HEK293 (cell line): Measurements from ENCODE around the gene CLDN34.

Source experiments
- CTCF ChIA-PET: fragments of 350-600 bp; formaldehyde crosslinking; extraction: SDS; loops from one replicate; lab custom pipeline; 2021; ENCODE audit warnings: antibody characterized with exemption; lab: Yijun Ruan, JAX
- POLR2A ChIA-PET: fragments of 300-600 bp; formaldehyde crosslinking; extraction: SDS; loops from one replicate; lab custom pipeline; 2020; ENCODE audit warnings: antibody characterized with exemption, inconsistent platforms; lab: Yijun Ruan, JAX
- H3K27ac ChIP-seq: fragments of 200-500 bp; sonication (Bioruptor generic); 2 replicates; pipeline ENCODE4 v1.5.1; 2014; ENCODE audit warnings: low read depth, low read length, control low read depth, inconsistent platforms; ENCODE audit errors: extremely low read depth
- H3K36me3 ChIP-seq, 2 experiments: fragments of 200-500 bp in 1 of 2; sonication (Bioruptor generic) in 1 of 2; 1 replicate in 1 of 2; 2 replicates in 1 of 2; pipeline ENCODE4 v1.5.1; 2014 to 2017; ENCODE audit warnings: inconsistent platforms in 2 of 2, low read length in 2 of 2; ENCODE audit not compliant: control insufficient read depth in 2 of 2, insufficient read depth in 1 of 2
- H3K4me1 ChIP-seq: fragments of 200-500 bp; sonication (Bioruptor generic); 2 replicates; pipeline ENCODE4 v1.5.1; 2014; ENCODE audit warnings: mild to moderate bottlenecking, low read length, inconsistent platforms; ENCODE audit not compliant: control insufficient read depth, insufficient read depth
- H3K4me3 ChIP-seq: 2 replicates; pipeline ENCODE4 v1.5.1; 2011; ENCODE audit warnings: low read depth, mild to moderate bottlenecking, control low read depth, low read length, moderate library complexity
- H3K9me3 ChIP-seq: fragments of 200-500 bp; sonication (Bioruptor generic); 2 replicates; pipeline ENCODE4 v1.5.1; 2014; ENCODE audit warnings: low read depth, low read length, inconsistent platforms; ENCODE audit not compliant: control insufficient read depth, insufficient read depth
- GLIS2 ChIP-seq: fragments of 450-650 bp; formaldehyde crosslinking; IDR thresholded peaks from 2 replicates; pipeline ENCODE4 v1.5.1; 2016; ENCODE audit warnings: missing biosample characterization, missing genetic modification characterization
- MZF1 ChIP-seq: fragments of 450-650 bp; formaldehyde crosslinking; IDR thresholded peaks from 2 replicates; pipeline ENCODE4 v1.5.1; 2017; ENCODE audit warnings: missing biosample characterization, missing genetic modification characterization, borderline replicate concordance
- RBAK ChIP-seq: fragments of 450-650 bp; formaldehyde crosslinking; IDR thresholded peaks from 2 replicates; pipeline ENCODE4 v1.5.1; 2016; ENCODE audit warnings: missing biosample characterization, missing genetic modification characterization
- ZNF133 ChIP-seq: fragments of 450-650 bp; formaldehyde crosslinking; IDR thresholded peaks from 2 replicates; pipeline ENCODE4 v1.5.1; 2016; ENCODE audit warnings: missing biosample characterization, missing genetic modification characterization
- ZNF146 ChIP-seq: fragments of 450-650 bp; formaldehyde crosslinking; IDR thresholded peaks from 2 replicates; pipeline ENCODE4 v1.5.1; 2016; ENCODE audit warnings: missing biosample characterization, missing genetic modification characterization
- ZNF155 ChIP-seq: fragments of 450-650 bp; formaldehyde crosslinking; IDR thresholded peaks from 2 replicates; pipeline ENCODE4 v1.5.1; 2016; ENCODE audit warnings: missing biosample characterization, missing genetic modification characterization
- ZNF19 ChIP-seq: fragments of 450-650 bp; formaldehyde crosslinking; IDR thresholded peaks from 2 replicates; pipeline ENCODE4; 2016; ENCODE audit warnings: missing biosample characterization, missing genetic modification characterization, low read depth
- ZNF2 ChIP-seq: fragments of 450-650 bp; formaldehyde crosslinking; IDR thresholded peaks from 2 replicates; pipeline ENCODE4 v1.5.1; 2016; ENCODE audit warnings: missing biosample characterization, missing genetic modification characterization
- ZNF302 ChIP-seq: fragments of 450-650 bp; formaldehyde crosslinking; IDR thresholded peaks from 2 replicates; pipeline ENCODE4 v1.5.1; 2016; ENCODE audit warnings: missing biosample characterization, missing genetic modification characterization, low read depth
- ZNF311 ChIP-seq: fragments of 450-650 bp; formaldehyde crosslinking; IDR thresholded peaks from 2 replicates; pipeline ENCODE4 v1.5.1; 2017; ENCODE audit warnings: missing biosample characterization, missing genetic modification characterization, borderline replicate concordance
- ZNF324 ChIP-seq: fragments of 450-650 bp; formaldehyde crosslinking; IDR thresholded peaks from 2 replicates; pipeline ENCODE4 v1.5.1; 2016; ENCODE audit warnings: missing biosample characterization, missing genetic modification characterization
- ZNF510 ChIP-seq: fragments of 450-650 bp; formaldehyde crosslinking; IDR thresholded peaks from 2 replicates; pipeline ENCODE4 v1.5.1; 2018; ENCODE audit warnings: mild to moderate bottlenecking, missing genetic modification characterization, missing biosample characterization; ENCODE audit not compliant: insufficient replicate concordance
- ZNF521 ChIP-seq: fragments of 450-650 bp; formaldehyde crosslinking; IDR thresholded peaks from 2 replicates; pipeline ENCODE4 v1.5.1; 2017; ENCODE audit warnings: missing biosample characterization, mild to moderate bottlenecking, missing genetic modification characterization
- ZNF660 ChIP-seq: fragments of 450-650 bp; IDR thresholded peaks from 2 replicates; pipeline ENCODE4 v1.5.1; 2018; ENCODE audit warnings: missing biosample characterization, mild to moderate bottlenecking, missing genetic modification characterization
- ZNF677 ChIP-seq: fragments of 450-650 bp; IDR thresholded peaks from 2 replicates; pipeline ENCODE4 v1.5.0; 2018; ENCODE audit warnings: missing biosample characterization, mild to moderate bottlenecking, missing genetic modification characterization, moderate library complexity
- ZNF707 ChIP-seq: fragments of 450-650 bp; formaldehyde crosslinking; IDR thresholded peaks from 2 replicates; pipeline ENCODE4 v1.5.1; 2016; ENCODE audit warnings: missing biosample characterization, missing genetic modification characterization
- TF ChIP-seq, protein P1 (sequence below): fragments of 450-650 bp; formaldehyde crosslinking; IDR thresholded peaks from 2 replicates; pipeline ENCODE4 v1.5.1; 2016; ENCODE audit warnings: missing biosample characterization, missing genetic modification characterization
- TF ChIP-seq, protein P2 (sequence below): fragments of 450-650 bp; formaldehyde crosslinking; IDR thresholded peaks from 2 replicates; pipeline ENCODE4 v1.5.1; 2017; ENCODE audit warnings: missing biosample characterization, missing genetic modification characterization
- TF ChIP-seq, protein P3 (sequence below): sonication (generic); formaldehyde crosslinking; IDR thresholded peaks from 2 replicates; pipeline ENCODE4 v1.8.1; 2022; ENCODE audit warnings: mild to moderate bottlenecking, moderate library complexity, missing genetic modification reagents
- TF ChIP-seq, protein P4 (sequence below): fragments of 450-650 bp; formaldehyde crosslinking; IDR thresholded peaks from 2 replicates; pipeline ENCODE4 v1.5.1; 2016; ENCODE audit warnings: missing biosample characterization, missing genetic modification characterization
- TF ChIP-seq, protein P5 (sequence below): fragments of 450-650 bp; formaldehyde crosslinking; IDR thresholded peaks from 2 replicates; pipeline ENCODE4 v1.5.1; 2016; ENCODE audit warnings: missing biosample characterization, missing genetic modification characterization

Gene CLDN34

DNA sequence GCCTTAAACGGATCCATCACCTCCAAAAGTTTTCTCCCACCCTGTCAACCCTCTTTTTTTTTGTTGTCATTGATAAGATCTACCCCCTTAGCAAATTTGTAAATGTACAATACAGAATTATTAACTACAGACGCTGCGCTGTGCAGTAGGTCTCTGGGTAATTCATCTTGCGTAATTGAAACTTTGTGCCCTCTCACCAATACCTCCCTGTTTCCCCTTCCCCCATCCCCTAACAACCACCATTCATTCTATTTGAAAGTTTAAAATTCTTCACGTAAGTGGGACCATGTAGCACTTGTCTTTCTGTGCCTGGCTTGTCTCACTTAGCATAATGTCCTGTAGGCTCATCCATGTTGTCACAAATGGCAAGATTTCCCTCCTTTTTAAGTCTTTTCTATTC lies 45.8 kb upstream of the CLDN34 start:
- H3K36me3 ChIP-seq, result no peaks in the 10 kb centered on the region
- TF ChIP-seq ZNF2 (tag by site-specific recombination), result no peak
- no peak for TF ChIP-seq ZNF155 (tag by site-specific recombination)
- TF ChIP-seq ZNF677 (tag by site-specific recombination), result no peak
- TF ChIP-seq, protein P1, sequence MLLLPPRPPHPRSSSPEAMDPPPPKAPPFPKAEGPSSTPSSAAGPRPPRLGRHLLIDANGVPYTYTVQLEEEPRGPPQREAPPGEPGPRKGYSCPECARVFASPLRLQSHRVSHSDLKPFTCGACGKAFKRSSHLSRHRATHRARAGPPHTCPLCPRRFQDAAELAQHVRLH (tag by site-specific recombination), result no peak
- TF ChIP-seq ZNF521 (tag by site-specific recombination), result no peak
- TF ChIP-seq ZNF510 (tag by site-specific recombination), result no peak
- TF ChIP-seq, protein P2, sequence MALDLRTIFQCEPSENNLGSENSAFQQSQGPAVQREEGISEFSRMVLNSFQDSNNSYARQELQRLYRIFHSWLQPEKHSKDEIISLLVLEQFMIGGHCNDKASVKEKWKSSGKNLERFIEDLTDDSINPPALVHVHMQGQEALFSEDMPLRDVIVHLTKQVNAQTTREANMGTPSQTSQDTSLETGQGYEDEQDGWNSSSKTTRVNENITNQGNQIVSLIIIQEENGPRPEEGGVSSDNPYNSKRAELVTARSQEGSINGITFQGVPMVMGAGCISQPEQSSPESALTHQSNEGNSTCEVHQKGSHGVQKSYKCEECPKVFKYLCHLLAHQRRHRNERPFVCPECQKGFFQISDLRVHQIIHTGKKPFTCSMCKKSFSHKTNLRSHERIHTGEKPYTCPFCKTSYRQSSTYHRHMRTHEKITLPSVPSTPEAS, result no peak
- TF ChIP-seq ZNF324 (tag by site-specific recombination), result no peak
- no peak for TF ChIP-seq ZNF311
- no peak for TF ChIP-seq ZNF19 (tag by site-specific recombination)
- TF ChIP-seq ZNF302 (tag by site-specific recombination), result no peak
- no peak for TF ChIP-seq RBAK (tag by site-specific recombination)
- H3K27ac ChIP-seq, result no peak overlapping the region
- no peak overlapping the region for H3K4me3 ChIP-seq
- CTCF ChIA-PET, result no interaction called here
- POLR2A ChIA-PET, result no interaction called here
- H3K4me1 ChIP-seq, result no peaks in the 10 kb centered on the region
- no peaks in the 10 kb centered on the region for H3K9me3 ChIP-seq

DNA sequence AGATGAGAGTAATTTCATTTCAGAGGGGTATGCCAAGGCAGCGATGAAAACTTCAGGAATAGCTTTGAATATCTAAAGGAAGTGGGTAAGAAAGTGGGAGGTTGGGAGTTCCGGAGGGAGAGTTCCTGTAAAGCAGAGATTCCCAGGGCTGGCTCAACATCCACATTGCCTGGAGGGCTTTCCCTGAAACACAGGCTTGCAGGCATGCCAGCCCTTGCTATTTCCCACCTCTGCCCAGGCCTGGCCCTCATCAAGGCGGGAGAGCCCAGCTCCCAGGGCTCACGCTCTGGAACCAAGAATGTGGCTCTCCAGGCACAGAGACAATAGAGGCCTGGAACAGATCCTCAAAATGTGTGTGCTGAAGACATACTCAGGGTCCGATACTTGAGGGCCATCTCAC lies 43.8 kb upstream of the CLDN34 start:
- Histone ChIP-seq H3K27ac (no peak overlapping the region), H3K9me3 (no peaks in the 10 kb centered on the region), H3K4me1 (no peaks in the 10 kb centered on the region), H3K4me3 (no peak overlapping the region), H3K36me3 (no peaks in the 10 kb centered on the region)
- TF ChIP-seq MZF1 (tag by site-specific recombination) (no peak), ZNF707 (no peak), ZNF133 (tag by site-specific recombination) (no peak), ZNF146 (no peak), GLIS2 (tag by site-specific recombination) (no peak), ZNF660 (tag by site-specific recombination) (no peak), ZNF324 (tag by site-specific recombination) (no peak)
- TF ChIP-seq, protein P3, sequence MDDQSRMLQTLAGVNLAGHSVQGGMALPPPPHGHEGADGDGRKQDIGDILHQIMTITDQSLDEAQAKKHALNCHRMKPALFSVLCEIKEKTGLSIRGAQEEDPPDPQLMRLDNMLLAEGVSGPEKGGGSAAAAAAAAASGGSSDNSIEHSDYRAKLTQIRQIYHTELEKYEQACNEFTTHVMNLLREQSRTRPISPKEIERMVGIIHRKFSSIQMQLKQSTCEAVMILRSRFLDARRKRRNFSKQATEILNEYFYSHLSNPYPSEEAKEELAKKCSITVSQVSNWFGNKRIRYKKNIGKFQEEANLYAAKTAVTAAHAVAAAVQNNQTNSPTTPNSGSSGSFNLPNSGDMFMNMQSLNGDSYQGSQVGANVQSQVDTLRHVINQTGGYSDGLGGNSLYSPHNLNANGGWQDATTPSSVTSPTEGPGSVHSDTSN (CRISPR knock-in tag), result no peak
- TF ChIP-seq, protein P4, sequence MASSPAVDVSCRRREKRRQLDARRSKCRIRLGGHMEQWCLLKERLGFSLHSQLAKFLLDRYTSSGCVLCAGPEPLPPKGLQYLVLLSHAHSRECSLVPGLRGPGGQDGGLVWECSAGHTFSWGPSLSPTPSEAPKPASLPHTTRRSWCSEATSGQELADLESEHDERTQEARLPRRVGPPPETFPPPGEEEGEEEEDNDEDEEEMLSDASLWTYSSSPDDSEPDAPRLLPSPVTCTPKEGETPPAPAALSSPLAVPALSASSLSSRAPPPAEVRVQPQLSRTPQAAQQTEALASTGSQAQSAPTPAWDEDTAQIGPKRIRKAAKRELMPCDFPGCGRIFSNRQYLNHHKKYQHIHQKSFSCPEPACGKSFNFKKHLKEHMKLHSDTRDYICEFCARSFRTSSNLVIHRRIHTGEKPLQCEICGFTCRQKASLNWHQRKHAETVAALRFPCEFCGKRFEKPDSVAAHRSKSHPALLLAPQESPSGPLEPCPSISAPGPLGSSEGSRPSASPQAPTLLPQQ, result no peak
- TF ChIP-seq, protein P5, sequence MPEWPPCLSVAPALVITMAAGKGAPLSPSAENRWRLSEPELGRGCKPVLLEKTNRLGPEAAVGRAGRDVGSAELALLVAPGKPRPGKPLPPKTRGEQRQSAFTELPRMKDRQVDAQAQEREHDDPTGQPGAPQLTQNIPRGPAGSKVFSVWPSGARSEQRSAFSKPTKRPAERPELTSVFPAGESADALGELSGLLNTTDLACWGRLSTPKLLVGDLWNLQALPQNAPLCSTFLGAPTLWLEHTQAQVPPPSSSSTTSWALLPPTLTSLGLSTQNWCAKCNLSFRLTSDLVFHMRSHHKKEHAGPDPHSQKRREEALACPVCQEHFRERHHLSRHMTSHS, result no peak
- POLR2A ChIA-PET, result no interaction called here
- CTCF ChIA-PET, result no interaction called here
